ENCODE measurements around the gene EXTL1.

- TF ChIP-seq POLR2A (IDR thresholded peaks at IDR 0.05) = no peak
- TF ChIP-seq CTCF (IDR thresholded peaks at IDR 0.05) = no peak
Measured at GRCh38 chr1:26023826-26024225, 2.3 kb downstream of the EXTL1 start.

Measured in vagina (tissue), 2 donors.